Nephron progenitor cell (in vitro differentiated cells): ENCODE data around the gene SLC23A1.
A peak's percentile ranks its signal among the peaks of the same experiment; 100 is the strongest.

Source experiments
- DNase-seq: peaks from one replicate; pipeline ENCODE4 v3.0.0; 2021
- H3K27ac Mint-ChIP-seq: 2 replicates; pipeline ENCODE4 v1.8.0; 2021; ENCODE audit warnings: mild to moderate bottlenecking, moderate library complexity, mixed read lengths
- H3K27me3 Mint-ChIP-seq: 2 replicates; pipeline ENCODE4 v1.8.0; 2021; ENCODE audit warnings: mild to moderate bottlenecking, low read depth, mixed read lengths; ENCODE audit not compliant: poor library complexity
- H3K36me3 Mint-ChIP-seq: 2 replicates; pipeline ENCODE4 v1.8.0; 2021; ENCODE audit warnings: low read depth, mixed read lengths
- H3K4me1 Mint-ChIP-seq: 2 replicates; pipeline ENCODE4 v1.8.0; 2021; ENCODE audit warnings: mixed read lengths
- H3K4me3 Mint-ChIP-seq: 2 replicates; pipeline ENCODE4 v1.8.0; 2021; ENCODE audit warnings: mild to moderate bottlenecking, moderate library complexity, mixed read lengths
- H3K9me3 Mint-ChIP-seq: 2 replicates; pipeline ENCODE4 v1.8.0; 2021; ENCODE audit warnings: mild to moderate bottlenecking, moderate library complexity, mixed read lengths
- CTCF ChIP-seq: fragments of 200-600 bp; sonication (generic); IDR thresholded peaks from 2 replicates; pipeline ENCODE4 v1.5.0; 2021; ENCODE audit warnings: antibody characterized with exemption

Gene SLC23A1

GRCh38 chr5:139381837-139382761 is 998 bp downstream of the SLC23A1 start:
- no peak overlapping the region for H3K4me3 Mint-ChIP-seq
- H3K36me3 Mint-ChIP-seq, result peaks cover 7% of the 10 kb centered on the region
- TF ChIP-seq CTCF, result no peak
- no peaks in the 10 kb centered on the region for H3K27me3 Mint-ChIP-seq
- H3K9me3 Mint-ChIP-seq, result no peaks in the 10 kb centered on the region
- DNase-seq, result no peak
- H3K4me1 Mint-ChIP-seq, result peaks cover 23% of the 10 kb centered on the region
- H3K27ac Mint-ChIP-seq, result no peak overlapping the region

DNA sequence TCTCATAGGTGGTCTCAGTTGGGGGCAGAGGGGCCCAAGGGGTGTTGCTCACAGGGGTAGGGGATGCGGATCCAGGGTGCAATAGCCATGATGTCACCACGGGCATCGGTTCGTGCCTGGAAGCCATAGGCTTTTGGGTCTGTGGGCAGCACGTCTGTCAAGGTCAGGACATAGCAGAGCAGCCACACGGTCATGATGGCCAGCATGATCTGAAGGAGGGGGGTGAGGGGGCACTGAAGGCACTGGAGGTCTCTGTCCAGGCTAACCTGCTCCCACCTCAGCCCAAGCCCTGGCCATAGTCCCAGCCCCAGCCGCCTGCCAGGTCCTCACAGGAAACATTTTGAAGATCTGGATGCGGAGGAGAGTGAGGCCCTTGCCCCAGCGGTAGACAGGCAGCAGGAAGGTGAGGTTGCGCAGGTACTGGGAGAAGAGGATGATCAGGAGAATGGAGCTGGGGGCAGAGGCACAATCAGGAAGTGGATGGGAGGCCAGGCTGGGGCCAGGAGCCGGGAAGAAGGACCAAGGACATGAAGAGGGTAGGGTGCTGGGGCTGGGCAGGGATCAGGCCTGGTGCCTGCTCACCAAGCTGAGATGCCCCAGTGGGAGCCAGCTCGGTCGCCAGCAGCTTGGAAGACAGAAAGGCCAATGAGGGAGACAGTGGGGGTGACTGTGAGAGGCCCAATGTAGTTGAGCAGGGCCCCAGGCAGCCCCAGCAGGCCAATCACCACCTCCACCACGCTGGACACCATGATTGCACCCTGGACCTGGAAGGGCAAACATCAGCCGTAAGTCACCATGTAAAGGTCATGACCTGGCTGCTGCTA is 3.3 kb downstream of the SLC23A1 start:
- H3K27ac Mint-ChIP-seq, result peak overlapping the region; percentile 31
- peaks cover 14% of the 10 kb centered on the region for H3K36me3 Mint-ChIP-seq
- peaks cover 23% of the 10 kb centered on the region for H3K4me1 Mint-ChIP-seq
- no peak for DNase-seq
- no peaks in the 10 kb centered on the region for H3K9me3 Mint-ChIP-seq
- no peak for TF ChIP-seq CTCF
- H3K27me3 Mint-ChIP-seq, result no peaks in the 10 kb centered on the region
- no peak overlapping the region for H3K4me3 Mint-ChIP-seq

GRCh38 chr5:139378941-139379361 is 4.1 kb downstream of the SLC23A1 start:
- no peak for TF ChIP-seq CTCF
- H3K4me1 Mint-ChIP-seq, result peaks cover 23% of the 10 kb centered on the region
- no peaks in the 10 kb centered on the region for H3K9me3 Mint-ChIP-seq
- H3K36me3 Mint-ChIP-seq, result peaks cover 18% of the 10 kb centered on the region
- no peak overlapping the region for H3K27ac Mint-ChIP-seq
- no peak overlapping the region for H3K4me3 Mint-ChIP-seq
- H3K27me3 Mint-ChIP-seq, result no peaks in the 10 kb centered on the region
- DNase-seq, result no peak

GRCh38 chr5:139378101-139378825 is 4.8 kb downstream of the SLC23A1 start:
- Mint-ChIP-seq H3K27me3 (no peaks in the 10 kb centered on the region), H3K27ac (no peak overlapping the region), H3K4me3 (no peak overlapping the region), H3K36me3 (peaks cover 25% of the 10 kb centered on the region), H3K4me1 (peaks cover 23% of the 10 kb centered on the region), H3K9me3 (no peaks in the 10 kb centered on the region)
- no peak for DNase-seq
- no peak for TF ChIP-seq CTCF

GRCh38 chr5:139377226-139377625 is 5.9 kb downstream of the SLC23A1 start:
- no peak overlapping the region for H3K27ac Mint-ChIP-seq
- H3K4me1 Mint-ChIP-seq, result peaks cover 19% of the 10 kb centered on the region
- TF ChIP-seq CTCF, result no peak
- DNase-seq, result no peak
- H3K4me3 Mint-ChIP-seq, result no peak overlapping the region
- no peaks in the 10 kb centered on the region for H3K9me3 Mint-ChIP-seq
- H3K36me3 Mint-ChIP-seq, result peaks cover 35% of the 10 kb centered on the region
- H3K27me3 Mint-ChIP-seq, result no peaks in the 10 kb centered on the region
